ENCODE measurements around the gene CCDC78. TPM values are rescaled to one million over a fixed set of nuclear protein-coding genes. Genes with fewer than 3 reads are reported as not detected.
A peak's percentile ranks its signal among the peaks of the same experiment; 100 is the strongest.
"Not testable (repeated sequence)": the region's sequence is repeated elsewhere in the genome, so short reads cannot be mapped to it uniquely, and the experiment has no call there.

The CCDC78 gene
- polyA plus RNA-seq, 1 donor: 1.4 TPM

DNA sequence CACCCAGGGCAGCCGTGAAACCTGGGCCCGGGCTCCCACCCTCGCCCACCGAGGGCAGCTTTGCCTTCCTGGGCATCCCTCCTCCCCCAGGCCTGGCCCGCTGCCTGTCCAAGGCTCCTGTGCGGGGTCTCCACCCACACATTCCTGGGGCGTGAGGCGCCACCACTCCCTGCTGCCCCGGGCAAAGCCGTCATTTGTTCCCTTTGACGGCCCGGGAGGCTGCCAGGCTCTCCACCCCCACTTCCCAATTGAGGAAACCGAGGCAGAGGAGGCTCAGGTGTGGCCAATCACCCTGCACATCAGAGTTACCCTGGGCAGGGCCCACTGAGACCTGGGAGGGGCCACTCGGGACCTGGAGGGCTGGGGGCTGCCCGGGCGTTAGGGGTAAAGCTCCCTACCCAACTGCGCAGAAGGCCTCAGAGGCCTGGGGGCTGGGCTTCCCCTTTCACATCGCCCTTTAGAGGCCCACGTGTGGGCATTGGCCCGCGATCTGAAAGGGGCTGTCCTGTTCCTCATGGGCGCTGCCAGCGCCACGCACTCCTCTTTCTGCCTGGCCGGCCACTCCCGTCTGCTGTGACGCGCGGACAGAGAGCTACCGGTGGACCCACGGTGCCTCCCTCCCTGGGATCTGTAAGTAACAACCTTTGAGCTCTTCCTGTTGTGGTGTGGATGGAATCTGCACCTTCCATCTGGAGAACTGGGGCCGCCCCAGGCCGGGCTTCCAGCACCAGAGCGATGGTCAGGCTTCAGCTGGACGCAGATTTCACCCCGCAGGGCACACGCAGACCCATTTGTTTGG is 34.5 kb upstream of the CCDC78 start, which contains the start of gene MSLN:
MSLN (plus strand) TSS at position 190 of the 799 bp plus-strand sequence. CDS start 1,947 bp downstream, outside the sequence.
- no peak for DNase-seq

DNA sequence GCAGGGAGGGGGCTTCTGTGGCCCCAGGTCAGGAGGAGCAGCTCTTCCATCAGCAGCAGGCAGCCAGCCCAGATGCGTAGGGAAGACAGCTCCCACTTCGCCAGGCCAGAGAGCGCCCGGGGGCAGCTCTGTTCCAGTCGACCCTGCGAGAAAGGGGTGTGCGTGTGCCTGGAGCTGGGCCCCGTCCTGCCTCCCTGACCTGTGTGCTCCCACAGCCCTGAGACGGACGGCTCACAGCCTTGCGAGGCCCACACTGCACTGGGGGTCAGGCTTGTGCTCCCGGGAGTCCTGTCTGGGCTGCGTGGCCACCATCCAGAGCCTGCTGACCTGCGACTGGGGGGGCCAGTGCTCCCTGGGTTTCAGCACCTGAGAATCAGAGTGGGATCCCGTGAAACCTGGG is 33.8 kb upstream of the CCDC78 start:
- DNase-seq: no peak

DNA sequence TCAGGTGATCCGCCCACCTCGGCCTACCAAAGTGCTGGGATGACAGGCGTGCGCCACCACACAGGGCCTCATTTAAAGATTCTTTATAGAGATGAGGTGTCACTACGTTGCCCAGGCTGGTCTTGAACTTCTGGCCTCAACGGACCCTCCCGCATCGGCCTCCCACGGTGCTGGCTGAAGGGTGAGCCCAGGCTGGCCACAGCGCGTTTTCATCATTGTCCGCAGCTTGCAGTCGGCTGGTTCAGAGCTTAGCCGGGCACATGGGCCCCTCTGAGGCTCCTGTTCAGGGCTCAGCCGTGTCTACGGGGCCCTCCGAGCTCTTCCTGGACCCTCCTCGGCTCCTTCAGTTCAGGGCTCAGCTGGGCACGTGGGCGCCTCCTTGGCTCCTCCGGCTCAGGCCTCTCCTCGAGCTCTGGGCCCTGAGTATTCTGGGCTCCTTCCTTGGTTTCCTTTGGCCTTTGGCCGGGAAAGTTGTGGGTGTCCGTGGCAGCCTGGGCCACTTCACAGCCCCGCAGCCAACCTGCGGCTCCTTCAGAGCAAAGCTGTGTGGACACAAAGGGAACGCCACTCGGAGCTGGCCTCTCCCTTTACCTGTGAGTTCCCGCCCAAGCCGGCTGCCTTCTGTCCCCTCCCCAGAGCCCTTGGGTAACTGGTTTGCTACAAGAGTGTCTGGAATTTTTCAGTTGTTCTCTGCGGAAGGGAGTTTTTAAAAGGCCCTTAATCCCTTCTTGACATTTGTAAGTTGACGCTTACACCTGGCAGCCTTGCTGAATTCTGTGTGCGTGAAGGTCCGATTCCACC is 33.1 kb upstream of the CCDC78 start:
- DNase-seq: no peak

DNA sequence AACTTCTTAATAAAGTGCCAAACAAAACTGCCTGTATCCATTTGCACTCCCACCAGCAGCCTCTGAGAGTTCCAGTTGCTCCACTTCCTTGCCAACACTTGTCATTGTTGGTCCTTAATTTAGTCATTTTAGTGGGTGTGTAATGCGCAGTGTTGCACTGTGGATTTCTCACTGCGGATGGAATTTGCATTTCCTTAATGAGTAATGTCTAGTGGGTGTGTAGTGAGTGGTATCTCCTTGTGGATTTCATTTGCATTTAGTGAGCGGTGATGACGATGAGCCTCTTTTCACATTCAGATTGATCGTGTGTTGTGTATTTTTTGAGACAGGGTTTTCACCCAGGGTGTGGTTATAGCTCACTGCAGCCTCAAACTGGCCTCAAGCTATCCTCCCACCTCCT is 30.2 kb upstream of the CCDC78 start:
- DNase-seq: no peak

DNA sequence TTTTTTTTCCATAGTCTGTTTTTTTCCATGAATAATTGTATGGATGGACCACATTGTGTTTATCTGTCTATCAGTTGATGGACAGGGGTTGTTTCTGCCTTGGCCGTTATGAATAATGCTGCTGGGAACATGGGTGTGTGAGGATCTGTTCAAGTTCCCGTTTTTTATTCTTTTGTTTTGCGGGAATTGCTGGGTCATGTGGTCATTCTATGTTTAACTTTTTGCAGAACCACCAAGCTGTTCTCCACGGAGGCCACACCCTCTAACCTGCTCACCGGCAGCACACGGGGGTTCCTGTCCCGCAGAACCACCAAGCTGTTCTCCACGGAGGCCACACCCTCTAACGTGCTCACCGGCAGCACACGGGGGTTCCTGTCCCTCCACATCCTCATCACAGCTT is 28.4 kb upstream of the CCDC78 start:
- no peak for DNase-seq

DNA sequence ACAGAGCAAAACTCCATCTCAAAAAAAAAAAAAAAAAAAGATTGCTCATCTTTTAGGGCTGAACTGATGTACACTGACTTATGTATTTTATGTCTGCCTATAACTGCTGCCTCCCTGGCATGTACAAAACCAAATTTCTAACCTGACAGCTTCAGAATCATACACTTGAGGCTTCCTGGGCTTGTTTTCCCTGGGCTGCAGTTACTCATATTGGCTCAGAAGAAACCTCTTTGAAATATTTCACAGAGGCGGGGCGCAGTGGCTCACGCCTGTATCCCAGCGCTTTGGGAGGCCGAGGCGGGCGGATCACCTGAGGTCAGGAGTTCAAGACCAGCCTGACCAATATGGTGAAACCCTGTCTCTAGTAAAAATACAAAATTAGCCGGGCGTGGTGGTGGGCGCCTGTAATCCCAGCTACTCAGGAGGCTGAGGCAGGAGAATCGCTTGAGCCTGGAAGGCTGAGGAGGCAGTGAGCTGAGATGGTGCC is 27.9 kb upstream of the CCDC78 start:
- not testable (repeated sequence) for DNase-seq

DNA sequence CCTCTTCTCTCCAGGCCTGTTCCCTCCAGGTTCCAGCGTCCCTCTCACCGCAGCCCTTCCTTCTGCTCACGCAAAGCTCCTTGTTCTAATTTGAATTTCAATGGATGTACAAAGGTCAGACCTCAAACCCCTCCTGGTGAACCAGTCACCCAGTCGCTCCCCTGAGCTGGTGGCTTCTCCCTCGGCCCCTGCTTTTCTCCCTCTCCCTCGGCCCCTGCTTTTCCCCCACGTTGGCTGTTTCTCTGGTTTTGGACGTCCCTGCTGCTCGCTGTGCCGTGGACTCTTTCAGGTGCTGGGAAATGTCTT is 25.7 kb upstream of the CCDC78 start:
- no peak for DNase-seq

DNA sequence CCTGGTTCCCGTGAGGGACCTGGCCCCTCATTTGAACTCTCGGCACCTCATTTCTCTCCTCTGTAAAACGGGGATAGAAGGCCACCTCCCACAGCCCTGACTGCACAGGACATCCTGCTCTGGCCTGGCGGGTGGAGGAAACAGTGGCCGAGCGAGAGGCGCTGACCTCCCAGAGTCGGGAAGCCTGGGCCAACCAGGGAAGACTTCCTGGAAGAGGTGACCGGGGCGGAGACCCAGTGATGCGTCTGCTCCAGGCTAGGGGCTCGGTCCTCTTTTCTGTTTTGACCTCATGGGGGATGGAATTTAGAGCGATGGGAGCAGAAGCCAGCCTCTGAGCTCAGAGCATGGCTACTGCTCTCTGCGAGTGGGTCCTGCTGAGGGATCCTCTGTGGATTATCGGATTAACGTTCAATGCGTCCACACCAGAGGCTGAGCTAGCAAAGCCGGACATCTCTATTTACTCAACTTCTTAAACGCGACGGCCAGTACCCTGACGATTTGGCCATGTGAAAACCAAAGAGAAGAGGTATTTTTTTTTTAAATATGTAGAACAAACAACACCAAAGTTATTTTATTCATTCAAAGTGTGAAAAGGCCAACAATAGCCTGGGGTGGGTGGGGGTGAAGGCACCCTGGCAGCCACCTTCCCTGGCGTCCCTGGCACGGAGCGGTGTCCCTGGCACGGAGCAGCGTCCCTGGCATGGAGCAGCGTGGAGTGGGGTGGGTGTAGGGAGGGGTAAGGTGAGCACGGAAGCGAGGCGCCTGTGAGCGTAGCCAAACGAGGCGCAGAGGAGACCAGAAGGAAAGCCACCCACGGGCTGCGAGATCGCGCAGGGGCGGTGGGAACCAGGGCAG is 25.1 kb upstream of the CCDC78 start:
- no peak for DNase-seq

DNA sequence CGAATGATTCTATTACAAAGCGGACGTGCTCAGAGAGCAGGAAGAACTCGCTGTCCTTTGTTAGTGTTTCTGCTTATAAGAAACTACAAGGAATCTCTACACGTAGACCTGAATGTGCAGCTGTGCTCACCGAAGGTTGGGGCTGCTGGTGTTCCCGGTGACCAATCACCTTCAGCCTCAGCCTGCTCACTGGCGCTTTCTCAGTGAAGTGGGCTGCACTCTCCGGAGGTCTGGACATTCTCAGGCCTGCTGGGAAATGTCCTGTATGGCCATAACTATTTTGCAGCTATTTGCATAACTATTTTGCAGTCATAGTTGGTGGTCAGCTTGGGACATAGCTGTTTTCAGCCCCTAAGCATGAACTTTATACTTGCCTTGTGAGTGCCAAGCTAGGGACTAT is 24.2 kb upstream of the CCDC78 start:
- no peak for DNase-seq

DNA sequence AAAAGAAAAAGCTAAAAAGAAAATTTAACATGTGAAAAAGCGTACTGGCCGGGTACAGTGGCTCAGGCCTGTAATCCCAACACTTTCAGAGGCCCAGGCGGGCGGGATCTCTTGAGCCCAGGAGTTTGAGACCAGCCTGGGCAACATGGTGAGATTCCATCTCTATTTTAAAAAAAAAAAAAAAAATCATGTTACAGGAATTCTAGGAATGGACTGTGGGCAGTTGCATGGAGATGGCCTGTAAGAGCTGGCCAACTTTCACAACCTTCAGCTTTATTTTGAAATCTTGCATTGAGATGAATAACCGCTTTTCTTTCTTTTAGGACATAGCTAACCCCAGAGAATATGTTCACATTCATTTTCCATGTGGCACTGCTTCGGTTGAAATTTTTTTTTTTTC is 22.8 kb upstream of the CCDC78 start:
- no peak for DNase-seq

DNA sequence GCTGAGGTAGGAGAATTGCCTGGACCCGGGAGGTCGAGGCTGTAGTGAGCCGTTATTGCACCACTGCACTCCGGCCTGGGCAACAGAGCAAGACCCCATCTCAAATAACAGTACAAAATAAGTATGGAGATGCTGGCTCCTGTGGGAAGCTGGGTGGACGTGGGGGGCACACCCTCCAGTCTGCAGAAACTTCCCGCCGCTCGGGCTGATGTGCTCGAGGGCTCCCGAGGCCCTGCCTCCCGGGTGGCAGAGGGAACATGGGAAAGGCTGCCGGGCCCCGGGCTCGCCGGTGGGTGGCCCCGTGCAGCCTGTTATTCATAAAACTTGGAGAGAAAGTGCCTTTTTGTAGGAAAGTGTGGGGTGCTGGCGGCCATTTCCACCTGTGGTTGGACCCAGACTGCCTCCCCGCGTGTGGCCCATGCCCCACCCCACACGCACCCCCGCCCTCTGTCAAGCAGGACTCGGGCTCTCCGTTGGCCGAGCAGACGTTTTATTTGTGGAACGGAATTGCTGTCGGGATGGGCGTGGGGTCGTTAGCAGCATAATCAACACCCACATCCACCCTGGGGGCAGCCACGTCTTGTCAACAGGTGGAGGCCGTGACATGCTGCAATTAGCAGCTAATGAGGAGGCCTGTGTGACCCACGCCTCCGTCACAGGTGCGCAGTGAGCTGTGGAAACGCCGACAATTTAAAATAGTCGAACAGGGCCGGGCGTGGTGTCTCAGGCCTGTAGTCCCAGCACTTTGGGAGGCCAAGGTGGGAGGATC is 21.9 kb upstream of the CCDC78 start:
- DNase-seq: no peak

DNA sequence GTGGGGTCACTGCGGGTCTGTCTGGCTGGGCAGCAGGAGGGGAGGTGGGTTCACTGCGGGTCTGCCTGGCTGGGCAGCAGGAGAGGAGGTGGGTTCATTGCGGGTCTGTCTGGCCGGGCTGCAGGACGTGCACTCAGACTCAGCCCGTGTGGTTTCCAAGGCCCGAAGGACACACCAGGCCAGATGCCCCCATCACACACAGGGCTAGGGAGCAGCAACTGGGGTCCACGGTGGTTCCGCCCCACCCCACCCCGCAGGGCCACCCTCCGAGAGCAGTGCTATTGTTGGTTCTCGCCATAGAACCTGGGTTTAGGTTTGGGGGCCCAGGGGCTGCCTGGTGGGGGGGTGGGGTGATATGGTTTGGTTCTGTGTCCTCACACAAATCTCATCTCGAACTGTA is 20.4 kb upstream of the CCDC78 start:
- no peak for DNase-seq

DNA sequence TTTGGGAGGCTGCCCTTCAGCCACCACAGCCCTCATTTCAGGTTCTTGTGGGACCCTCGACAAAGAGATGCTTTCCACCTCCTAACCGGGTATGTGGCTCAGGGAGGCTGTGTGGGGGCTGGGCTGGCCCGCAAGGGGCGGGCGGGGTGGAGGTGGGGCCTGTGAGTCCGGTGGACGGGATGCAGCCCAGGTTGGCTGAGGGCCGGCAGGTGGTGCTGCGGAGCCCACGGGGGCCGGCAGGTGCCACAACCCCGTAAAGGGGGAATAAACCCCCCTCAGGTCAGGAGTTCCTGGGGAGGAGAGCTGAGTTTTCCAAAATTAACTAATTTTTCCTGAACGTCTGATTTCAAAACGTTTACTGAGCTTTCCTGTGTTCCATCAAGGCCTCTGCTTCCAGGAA is 19.5 kb upstream of the CCDC78 start:
- no peak for DNase-seq

DNA sequence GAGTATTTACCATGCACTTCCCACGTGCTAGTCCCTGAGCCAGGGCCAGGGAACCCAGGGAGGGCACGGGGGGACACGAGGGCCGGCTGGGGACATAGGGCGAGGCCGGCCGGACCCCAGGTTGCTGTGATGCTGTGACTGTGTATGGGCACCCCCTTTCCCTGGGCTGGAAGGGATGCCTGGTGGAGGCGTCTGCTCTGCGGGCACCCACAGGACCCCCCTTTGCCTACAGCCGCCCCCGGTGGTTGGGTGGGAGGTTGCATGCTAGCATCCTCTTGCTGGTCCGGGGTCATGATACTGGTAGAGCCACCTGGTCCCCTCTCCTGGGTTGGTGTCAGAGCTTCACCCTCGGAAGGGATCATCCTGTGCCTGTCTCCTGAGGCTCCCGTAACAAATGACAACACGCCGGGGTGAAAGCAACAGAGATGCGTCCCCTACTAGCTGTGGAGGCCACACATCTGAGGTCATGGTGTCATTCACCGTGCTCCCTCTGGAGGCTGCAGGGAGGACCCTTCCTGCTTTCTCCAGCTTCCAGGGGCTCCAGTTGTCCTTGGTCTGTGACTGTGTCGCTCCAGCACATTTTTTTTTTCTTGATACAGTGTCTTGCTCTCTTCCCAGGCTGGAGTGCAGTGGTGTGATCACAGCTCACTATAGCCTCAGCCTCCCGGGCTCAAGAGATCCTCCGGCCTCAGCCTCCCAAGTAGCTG is 17.7 kb upstream of the CCDC78 start:
- DNase-seq: no peak

DNA sequence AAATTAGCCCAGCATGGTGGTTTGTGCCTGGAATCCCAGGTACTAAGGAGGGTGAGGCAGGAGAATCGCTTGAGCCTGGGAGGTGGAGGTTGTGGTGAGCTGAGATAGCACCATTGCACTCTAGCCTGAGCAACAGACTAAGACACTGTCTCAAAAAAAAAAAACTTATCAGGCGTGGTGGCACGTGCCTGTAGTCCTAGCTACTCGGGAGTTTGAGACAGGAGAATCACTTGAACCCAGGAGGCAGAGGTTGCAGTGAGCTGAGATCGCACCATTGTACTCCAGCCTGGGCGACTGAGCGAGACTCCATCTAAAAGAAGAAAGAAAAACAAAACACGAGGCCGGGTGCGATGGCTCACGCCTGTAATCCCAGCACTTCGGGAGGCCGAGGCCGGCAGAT is 16.7 kb upstream of the CCDC78 start:
- not testable (repeated sequence) for DNase-seq

DNA sequence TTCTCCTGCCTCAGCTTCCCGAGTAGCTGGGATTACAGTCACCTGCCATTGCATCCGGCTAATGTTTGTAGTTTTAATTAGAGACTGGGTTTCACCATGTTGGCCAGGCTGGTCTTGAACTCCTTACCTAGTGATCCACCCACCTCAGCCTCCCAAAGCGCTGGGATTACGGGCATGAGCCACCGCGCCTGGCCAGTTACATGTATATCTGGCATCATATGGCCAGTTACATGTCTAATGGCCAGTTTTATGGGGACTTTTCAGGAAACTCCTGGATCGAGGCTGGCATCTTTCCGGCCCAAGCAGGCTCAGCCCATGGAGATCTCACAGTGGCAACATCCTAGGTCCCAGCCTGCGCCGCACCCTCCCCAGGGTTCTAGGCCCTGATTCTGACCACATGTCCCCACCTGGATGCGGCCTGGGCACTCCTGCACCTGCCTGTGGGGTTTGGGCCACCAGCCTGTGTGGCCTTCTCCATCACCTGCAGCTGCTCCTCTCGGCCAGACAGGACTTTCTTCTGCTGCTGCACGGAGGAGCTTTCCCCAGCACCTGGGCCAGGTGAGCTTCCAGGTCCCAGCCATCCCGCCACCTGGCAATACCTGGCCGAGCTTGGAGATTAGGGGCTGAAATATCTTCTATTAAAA is 15.9 kb upstream of the CCDC78 start:
- DNase-seq: no peak

DNA sequence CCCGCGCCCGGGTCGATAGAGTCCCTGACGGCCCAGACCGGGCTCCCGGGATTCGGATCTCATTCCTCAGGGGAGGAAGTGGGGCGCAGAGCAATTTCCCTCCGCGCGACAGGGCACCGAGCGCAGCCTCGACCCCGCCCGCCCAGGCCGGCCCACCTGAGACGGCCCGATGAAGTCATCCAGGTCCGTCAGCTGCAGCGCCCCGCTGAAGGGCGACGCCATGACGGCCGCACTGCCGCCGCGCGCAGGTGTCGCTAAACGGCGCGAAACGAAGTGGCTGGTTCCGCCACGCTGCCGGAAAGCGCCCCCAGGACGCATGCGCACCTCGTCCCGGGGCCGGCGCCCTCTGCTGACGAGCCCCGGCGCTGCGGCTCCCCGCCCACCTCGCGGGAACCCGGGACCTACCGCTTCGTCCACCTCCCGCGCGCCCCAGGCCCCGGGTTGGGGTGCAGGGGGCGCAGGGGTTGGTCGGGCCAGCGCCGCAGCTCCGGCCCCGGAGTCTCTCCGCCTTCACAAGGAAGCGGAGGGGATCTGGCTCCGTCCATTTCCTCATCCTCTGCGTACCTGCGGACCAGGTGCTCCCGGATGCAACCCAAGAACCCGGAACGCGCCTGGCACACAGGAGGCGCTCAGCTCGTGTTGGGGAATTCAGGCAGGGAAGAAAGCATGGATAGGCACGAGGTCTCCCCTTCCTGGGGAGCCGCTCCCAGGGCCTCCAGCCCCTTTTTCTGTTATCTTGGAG is 14.7 kb upstream of the CCDC78 start, which contains the start of gene CIAO3:
CIAO3 (minus strand) TSS at position 234 of the 742 bp plus-strand sequence; CDS start at position 222, 12 bp downstream.
- peak; percentile 92 for DNase-seq

DNA sequence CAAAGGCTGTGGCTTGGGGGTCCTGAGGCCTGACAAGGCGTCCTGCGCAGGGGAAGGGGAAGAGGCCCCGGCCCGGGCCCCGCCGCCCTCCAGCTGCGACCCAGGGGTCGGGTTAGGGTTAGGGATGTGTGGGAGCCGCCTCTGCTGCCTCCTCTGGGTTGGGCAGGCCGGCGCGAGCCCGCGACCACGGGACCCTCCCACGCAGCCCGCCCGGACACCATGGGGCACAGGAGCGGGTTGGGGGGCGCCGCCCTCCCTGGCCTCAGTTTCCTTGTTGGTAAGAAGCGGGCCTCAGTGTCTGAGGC is 14.2 kb upstream of the CCDC78 start:
- DNase-seq: no peak

DNA sequence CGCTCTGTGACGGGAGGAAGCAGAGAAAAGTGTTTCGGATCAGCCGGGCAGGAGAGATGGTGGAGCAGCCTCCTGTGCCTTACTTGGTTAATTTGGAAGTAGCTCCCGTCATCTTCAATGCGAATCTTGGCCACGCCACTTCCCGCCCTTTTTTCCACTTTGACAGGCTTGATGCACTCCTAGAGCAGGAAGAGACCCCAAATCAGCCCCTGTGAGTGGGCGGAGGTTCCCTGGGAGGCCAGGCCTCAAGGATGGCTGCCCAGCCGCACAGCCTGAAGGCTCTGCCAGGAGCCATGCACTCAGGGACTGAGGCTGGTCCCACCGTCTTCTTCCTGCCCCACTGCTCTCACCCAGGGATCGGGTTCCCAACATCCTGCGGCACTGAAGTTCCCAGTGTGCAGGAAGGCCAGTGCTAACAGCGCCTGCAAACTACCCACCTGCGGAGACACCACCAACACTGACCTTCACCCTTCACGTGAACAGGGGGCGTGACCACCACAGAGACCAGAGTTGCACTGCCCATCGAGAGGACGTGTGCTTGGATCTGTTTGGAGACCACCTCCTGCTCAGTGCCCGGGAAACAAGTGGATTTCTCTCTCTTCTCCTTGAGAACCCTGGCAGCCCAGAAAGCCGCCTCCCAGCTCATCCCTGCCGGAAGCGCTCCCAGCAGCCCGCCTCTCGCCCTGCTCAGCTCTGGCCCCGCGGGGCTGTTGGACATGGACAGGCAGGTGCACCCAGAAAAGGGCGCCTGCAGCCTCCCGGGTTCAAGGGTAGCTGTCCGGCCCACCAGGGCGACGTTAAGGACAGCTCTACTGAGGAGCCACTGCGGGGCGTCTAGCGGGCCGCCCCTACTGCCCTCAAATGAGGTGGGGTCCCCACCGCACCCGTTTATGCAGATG is 13.6 kb upstream of the CCDC78 start:
- DNase-seq: no peak

Measured in hindlimb muscle (tissue), 1 donor.